GM19025 (cell line): ENCODE data around the gene SOCS6.
A peak's percentile ranks its signal among the peaks of the same experiment; 100 is the strongest.
"Not testable (repeated sequence)": the region's sequence is repeated elsewhere in the genome, so short reads cannot be mapped to it uniquely, and the experiment has no call there.

ENCODE experiments used
- ATAC-seq: cut with Tn5 transposase; IDR thresholded peaks from one replicate; pipeline ENCODE4 v1.9.1; 2021; ENCODE audit warnings: mild to moderate bottlenecking, low read depth, moderate library complexity; ENCODE audit not compliant: unreplicated experiment

The SOCS6 gene, protein sequence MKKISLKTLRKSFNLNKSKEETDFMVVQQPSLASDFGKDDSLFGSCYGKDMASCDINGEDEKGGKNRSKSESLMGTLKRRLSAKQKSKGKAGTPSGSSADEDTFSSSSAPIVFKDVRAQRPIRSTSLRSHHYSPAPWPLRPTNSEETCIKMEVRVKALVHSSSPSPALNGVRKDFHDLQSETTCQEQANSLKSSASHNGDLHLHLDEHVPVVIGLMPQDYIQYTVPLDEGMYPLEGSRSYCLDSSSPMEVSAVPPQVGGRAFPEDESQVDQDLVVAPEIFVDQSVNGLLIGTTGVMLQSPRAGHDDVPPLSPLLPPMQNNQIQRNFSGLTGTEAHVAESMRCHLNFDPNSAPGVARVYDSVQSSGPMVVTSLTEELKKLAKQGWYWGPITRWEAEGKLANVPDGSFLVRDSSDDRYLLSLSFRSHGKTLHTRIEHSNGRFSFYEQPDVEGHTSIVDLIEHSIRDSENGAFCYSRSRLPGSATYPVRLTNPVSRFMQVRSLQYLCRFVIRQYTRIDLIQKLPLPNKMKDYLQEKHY

DNA sequence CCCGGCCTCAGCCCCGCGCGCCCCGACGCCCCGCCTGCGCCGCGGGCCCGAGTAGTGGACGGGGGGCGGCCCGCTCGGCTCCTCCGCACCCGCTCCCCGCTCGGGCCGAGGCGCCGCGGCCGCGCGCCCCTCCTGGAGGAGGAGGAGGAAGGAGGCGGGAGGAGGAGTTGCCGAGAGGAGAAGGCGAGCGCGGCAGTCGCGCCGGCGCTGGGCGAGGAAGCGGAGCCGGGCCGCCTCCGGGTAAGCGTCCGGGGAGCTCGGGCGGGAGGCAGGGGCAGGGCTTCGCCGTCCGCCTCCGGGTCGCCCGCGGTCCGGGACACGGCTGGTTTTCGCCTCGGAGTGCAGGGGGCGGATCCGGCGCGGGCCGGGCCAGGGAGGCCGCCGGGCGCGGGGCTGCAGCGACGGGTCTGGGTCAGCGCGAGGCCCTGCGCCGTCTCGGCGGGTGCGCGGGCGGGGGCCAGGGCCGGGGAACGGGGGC is at the start of gene SOCS6:
SOCS6 (plus strand) TSS at position 195 of the 478 bp plus-strand sequence. CDS start 35,624 bp downstream, outside the sequence.
- ATAC-seq: peak; percentile 70

DNA sequence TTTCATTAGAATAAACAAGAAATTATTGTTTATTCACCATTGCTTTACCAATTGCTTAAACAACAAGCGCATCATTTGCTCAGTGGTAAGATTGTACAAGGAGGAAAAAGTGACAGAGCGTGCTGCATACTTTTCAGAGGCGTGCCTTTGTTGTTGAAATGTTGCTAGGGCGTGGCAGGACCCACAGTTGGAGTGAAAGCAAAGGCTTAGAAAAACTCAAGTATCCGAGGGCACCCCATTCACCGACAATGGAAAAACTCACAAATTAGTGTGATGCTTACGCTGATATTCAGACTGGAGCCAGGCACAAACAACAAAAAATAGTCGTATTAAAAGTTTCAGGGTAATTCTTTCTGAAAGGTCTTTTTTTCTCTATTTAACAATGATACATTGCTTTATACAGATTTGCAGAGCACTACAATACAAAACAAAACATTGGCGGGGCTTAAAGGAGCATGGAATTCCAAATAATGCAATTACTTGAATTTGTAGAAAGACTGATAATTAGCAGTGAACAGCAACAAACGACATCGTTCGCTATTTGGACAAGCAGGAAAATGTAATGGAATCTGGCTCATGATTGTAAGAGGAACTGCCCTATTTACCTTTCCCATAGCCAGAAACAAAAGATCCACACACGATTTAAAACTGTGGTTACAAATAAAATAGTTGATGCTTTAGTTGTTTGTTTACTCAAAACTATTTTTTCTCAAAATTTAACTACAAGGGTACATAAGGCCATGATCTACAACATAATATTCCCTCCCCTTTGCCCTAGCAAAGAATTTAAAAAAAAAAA is 45.5 kb upstream of the SOCS6 start:
- ATAC-seq: no peak

DNA sequence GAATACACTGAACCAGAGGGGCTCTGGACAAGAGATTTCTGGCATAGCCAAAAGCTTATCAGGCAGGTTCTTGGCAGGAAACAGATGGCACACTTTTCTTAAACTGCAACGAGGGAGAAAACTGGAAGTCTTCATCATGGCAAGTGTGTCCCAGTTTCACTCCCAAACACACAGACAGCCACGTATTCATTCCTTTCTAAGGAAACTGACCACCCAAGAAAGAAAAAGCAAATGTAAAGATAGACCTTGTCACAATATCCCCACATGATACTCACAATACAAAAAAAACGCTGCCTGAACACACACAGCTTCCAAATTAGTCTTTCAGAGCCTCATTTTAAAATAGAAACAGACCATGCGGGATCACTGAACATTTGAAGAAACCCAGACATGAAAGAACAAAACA is 42.8 kb upstream of the SOCS6 start:
- no peak for ATAC-seq

DNA sequence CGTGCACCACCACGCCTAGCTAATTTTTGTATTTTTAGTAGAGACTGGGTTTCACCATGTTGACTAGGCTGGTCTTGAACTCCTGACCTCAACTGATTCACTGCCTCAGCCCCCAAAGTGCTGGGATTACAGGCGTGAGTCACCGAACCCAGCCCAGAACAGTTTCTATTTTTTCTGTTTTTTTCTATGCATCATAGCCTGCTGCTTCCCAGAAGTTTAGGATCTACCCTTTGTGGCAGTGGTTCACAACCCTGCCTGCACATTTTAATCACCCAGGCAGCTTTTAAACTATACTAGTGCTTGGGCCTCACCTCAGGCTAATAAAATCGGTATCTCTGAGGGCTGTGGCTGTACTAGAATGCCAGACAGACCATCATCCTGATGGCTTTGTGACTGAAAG is 39.7 kb upstream of the SOCS6 start:
- ATAC-seq: no peak

DNA sequence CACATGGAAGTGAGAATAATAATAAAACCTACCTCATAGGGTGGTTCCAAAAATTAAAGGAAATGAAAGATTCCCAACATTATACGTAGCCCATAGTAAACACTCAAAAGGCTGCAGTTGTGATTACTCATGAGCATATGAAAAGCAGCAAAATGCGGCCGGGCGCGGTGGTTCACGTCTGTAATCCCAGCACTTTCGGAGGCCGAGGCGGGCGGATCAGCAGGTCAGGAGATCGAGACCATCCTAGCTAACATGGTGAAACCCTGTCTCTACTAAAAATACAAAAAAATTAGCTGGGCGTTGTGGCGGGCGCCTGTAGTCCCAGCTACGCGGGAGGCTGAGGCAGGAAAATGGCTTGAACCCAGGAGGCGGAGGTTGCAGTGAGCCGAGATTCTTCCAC is 39.0 kb upstream of the SOCS6 start:
- ATAC-seq: not testable (repeated sequence)

DNA sequence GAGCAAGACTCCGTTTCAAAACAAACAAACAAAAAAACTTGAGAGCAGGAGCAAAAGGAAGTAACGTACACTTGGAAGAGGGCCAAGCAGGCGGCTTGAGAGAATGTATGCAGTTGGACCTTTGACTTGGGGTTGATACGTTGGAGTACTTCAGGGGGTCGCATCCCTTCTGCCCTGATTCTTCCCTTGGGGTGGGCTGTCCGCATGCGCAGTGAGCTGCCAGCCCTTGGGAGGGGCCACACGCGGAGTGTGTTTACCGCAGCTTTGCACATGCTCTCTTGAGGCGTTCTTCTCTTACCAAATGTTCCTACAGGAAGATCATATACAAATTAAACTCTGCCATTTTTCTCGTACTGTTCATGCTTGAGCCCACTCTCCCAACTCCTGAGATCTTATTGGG is 38.1 kb upstream of the SOCS6 start:
- ATAC-seq: no peak

DNA sequence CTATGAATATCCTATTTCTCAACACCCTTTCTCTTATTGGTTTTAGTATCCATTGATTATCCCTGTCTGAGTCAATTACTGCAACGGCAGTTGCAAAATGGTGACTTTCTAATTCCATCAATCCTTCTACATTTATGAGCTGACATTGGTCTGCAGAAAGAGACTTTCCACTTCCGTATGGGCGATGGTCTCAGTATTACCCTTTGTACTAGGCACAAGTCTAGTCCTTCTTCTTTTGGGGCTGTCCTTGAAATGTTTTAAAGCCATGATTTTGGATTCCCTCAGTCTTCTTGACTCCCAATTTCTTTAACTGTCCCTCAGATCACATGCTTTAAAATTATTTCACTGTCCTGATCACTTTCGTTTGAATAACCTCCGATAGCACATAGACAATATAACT is 32.7 kb upstream of the SOCS6 start:
- no peak for ATAC-seq

DNA sequence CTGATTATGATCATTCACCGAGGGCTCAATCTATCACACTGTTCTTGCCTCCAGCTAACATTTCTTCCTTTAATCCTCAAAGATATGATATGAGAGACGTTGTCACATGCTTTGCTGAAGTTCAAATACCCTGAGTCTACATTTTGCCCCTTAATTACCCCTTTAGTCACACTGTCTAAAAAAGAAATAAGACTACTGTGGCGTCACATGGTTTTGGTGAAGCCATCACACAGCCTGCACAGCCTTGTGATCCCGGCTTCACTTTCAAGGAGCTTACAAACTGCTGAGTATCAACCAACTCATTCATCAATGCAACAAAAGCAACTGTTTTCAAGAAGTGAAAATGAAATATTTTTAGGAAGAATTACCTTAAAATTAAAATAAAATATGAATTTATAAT is 31.9 kb upstream of the SOCS6 start:
- no peak for ATAC-seq

DNA sequence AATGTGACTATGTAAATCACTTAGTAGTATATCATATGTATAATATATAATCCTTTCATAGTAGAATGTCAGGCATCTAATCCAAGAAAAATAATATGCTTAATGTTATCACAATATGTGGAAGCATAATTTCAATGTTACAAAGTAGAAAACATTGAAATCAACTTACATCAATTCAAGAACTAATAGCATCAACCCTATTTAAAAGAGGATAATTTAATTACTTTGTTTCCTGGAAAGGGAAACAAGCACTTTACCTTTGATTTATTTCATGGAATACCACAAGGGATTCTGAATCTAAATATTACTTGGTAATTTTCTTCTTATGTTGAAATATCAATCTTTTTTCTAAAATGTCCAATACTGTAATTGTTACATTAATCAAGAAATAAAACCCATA is 30.6 kb upstream of the SOCS6 start:
- ATAC-seq: no peak

DNA sequence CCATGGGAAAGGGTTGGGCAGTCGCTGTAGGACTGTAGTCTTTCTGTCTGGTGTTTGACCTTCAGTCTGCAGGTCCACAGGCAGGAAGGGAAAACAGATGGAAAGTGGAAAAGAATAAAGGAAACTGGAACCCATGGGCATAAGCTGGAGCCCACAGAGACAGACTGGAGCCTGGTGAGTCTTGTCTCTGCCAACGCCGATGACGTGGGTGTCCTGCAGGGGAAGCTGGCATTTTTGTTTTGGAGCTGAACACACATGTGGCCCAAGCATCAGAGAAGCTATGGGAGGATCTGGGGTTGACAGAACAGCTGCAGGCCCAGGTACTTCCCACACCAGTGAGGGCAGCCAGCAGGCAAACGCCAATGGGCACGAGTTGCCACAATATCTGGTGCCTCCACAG is 28.2 kb upstream of the SOCS6 start:
- no peak for ATAC-seq

DNA sequence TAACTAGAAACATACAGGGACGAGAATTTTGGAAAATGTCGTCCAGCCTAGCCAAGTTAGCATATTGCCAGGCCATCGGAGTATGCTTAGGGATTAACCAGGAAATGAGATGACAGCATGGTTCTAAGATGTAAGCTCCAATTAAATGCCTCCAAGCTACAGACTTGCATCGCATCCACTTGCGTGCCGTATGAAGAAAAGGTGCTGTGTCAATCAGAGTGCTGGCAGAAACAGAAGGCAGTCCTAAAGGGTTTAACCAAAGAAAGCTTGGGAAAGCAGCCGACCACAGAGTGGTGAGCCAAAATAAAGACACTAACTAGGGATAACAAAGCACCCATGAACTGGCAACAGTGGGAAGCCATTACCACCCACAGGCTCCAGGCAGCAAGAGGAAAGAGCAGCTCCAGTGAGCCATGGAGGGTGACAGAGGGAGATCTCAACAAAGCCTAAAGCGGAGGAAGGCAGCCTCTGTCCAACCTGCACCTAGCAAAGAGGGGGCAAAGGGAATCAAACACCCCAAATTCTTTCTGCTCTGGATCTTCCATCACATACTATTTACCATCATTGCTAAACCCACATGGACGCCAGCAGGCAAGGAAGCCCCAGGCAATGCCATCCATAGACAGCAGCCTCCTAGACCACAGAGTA is 27.6 kb upstream of the SOCS6 start:
- ATAC-seq: no peak

DNA sequence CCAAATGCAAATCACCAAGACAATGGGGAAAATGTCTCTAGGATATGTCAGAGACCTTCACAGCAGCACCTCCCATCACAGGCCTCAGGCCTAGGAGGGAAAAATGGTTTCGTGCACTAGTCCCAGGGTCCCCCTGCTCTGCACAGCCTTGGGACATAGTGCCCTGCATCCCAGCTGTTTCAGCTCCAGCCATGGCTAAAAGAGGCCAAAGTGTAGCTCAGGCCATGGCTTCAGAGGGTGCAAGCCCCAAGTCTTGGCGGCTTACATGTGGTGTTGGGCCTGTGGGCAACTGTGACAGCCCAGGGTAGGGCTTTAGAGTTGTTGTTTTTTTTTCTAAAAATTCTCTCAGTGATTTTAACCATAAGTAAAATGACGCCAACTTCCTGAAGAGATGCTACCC is 25.5 kb upstream of the SOCS6 start:
- no peak for ATAC-seq

DNA sequence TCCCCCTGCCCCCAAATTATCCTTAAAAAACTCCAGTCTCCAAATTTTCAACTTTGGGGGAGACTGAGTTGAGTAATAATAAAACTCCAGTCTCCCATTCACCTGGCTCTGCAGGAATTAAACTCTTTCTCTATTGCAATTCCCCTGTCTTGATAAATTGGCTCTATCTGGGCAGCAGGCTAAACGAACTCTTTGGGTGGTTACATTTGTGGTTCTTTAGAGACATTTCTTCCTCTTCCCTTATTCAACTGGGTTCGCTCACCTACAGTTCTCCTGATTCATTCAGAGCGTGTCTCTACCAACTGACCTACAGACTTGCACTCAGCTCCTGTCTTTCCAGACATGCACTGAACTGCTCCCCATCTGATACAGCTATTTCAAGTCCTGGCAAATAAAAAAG is 17.1 kb upstream of the SOCS6 start:
- no peak for ATAC-seq

DNA sequence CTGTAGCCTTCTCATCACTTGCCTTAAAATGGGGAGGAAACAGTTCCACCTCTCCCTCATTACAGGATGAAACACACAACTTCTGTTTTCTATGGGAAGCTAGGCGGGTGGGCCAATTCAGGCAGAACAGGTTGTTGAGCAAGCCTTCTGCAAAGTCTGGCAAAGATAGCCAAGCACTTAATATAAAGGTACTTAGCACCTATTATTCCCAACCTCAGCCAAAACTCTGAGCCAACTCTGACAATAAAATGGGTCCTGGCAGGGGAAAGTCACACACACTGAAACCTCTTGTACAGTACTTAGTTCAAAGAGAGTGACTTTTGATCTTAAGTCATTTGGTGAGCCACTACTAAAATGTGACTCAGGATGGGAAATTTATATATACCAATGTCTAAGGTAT is 15.8 kb upstream of the SOCS6 start:
- no peak for ATAC-seq

DNA sequence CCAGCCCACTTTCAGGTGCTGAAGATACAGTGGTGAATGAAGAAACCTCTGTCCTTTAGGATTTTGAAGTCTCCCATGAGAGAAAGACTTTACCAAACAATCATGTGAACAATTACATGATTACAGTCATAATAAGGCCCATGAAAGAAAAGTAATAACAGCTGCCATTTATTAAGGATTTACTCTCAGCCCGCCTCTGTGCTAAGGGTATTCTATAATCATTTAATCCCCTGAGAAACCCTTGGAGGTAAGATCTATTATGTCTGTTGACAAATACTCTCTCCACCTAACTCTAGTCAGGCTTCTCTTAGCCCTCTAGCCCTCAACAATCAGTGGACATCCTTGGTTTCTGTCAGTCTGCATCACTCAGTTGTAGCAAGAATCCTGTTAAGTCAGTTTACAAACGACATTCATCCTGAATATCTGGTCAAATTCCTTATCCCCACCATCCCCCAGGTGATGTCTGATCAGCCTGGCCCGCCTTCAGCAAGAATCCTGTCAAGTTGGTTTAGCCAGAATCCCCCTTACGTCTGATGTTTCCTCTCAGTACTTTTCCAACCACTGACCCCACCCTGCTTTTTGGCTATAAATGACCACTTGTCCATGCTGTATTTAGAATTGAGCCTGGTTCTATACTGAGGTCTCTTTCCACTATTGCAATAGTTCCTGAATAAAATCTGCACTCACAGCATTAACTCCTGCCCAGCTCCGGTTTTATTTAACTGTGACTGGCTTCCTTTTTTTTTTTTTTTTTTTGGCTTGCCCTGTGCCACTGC is 12.2 kb upstream of the SOCS6 start:
- no peak for ATAC-seq

DNA sequence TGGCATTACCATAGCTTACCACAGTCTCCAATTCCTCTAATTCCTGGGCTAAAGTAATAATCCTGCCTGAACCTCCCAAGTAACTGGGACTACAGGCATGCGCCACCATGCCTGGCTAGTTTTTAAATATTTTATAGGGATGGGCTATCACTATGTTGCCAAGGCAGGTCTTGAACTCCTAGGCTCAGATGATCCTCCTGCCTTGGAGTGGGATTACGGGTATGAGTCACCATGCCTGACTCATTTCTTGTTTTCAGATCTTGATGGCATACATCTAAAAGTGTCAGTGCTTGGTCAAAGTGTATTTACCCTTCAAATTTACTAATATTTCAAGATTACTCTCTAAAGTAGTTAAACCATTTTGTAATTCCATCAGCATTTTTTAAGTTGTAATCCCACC is 9.4 kb upstream of the SOCS6 start:
- ATAC-seq: no peak

DNA sequence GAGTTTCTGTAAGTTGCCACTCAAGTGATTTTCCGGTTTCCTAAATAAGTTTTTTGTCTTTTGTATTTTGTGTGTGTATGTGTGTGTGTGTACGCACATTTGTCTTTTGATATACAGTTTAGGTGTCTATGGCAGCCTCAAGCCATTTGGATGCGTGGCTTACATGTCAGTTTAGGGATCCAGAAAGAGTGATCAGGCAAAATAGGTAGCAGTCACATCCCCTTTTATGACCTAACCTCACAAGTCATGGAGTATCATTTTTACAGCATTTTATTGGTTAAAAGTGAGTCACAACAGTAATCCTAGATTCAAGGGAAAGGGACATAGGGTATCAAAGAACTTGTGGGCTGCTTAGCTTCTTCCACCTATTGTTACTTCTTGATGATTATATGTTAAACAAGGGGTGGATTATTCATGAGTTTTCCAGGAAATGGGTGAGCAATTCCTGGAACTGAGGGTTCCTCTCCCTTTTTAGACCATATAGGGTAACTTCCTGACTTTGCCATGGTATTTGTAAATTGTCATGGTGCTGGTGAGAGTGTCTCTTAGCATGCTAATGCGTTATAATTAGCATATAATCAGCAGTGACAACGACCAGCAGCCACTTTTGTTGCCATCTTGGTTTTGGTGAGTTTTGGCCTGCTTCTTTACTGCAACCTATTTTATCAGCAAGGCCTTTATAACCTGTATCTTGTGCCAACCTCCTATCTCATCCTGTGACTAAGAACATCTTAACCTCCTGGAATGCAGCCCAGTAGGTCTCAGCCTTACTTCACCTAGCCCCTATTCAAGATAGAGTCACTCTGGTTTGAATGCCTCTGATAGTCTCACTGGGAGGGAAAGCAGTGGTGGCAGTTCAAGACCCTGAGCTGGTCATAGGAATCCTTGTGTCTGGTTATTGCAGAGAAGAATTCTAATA is 8.6 kb upstream of the SOCS6 start:
- ATAC-seq: no peak

DNA sequence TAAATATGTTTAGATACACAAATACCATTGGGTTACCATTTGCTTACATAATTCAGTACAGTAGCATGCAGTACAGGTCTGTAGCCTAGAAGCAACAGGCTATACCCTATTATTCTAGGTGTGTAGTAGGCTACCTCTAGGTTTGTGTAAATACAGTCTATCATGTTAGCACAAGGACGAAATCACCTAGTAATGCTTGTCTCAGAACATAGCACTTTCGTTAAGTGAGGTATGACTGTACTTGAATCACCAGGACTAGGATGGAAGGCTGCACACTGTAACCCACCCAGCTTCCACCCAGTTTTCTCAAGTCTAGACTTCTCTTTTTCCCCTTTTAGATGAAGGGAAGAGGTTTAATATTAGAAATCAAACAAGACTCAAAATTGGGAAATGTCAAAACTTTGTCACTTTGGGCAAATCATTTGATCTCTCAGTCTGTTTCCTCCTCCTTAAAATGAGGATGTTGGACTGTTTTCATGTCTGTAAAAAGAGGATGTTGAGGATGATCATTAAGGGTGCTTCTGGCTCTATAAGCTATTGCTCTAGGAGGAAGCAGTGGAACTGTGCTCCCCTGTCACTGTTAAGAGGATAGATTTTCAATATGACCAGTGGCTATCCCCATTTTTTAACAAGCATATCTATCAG is 3.7 kb upstream of the SOCS6 start:
- no peak for ATAC-seq

DNA sequence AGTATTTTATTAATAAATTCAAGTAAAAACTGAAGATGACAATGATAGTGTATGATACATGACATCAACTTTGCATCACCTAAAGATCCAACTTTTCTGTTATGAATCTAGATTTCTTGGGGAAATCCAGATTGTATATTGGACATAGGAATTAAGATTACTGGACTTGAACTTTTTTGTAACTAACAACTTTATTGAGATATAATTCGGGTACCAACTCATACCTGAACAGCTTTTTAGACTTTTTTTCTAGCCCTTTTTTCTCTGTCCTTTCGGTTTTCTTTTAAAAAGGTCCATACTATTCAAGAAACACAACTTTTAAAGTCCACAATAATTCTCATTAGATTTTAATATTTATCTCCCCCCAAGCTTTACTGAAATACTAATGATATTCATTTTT is 1.1 kb upstream of the SOCS6 start:
- no peak for ATAC-seq
